IPS DF 6.9 (cell line): Measurements from ENCODE around the gene SRPK2.

Experiments
- DNase-seq: peaks from one replicate; pipeline ENCODE4 v3.0.0-alpha.2; 2013; ENCODE audit warnings: low read depth, low spot score
- H3K27ac ChIP-seq: one replicate; pipeline ENCODE4 v1.5.1; 2013; ENCODE audit warnings: low read length, control low read depth
- H3K27me3 ChIP-seq: 2 replicates; pipeline ENCODE4 v1.6.1; 2013; ENCODE audit warnings: mild to moderate bottlenecking, low read length; ENCODE audit not compliant: control insufficient read depth, insufficient read depth
- H3K36me3 ChIP-seq: 2 replicates; pipeline ENCODE4 v1.6.1; 2013; ENCODE audit warnings: low read length; ENCODE audit not compliant: control insufficient read depth, insufficient read depth
- H3K4me1 ChIP-seq: 2 replicates; pipeline ENCODE4 v1.6.1; 2013; ENCODE audit warnings: low read length; ENCODE audit not compliant: control insufficient read depth, insufficient read depth
- H3K4me3 ChIP-seq: 2 replicates; pipeline ENCODE4 v1.5.1; 2013; ENCODE audit warnings: mild to moderate bottlenecking, low read length
- H3K9me3 ChIP-seq: 2 replicates; pipeline ENCODE4 v1.6.1; 2013; ENCODE audit warnings: low read length, inconsistent platforms; ENCODE audit not compliant: control insufficient read depth, insufficient read depth
- WGBS: extraction: QIAGEN DNeasy Blood & Tissue Kit; methylation state at CpG from one replicate; pipeline ENCODE4 v1.1.7; 2013; ENCODE audit warnings: mixed read lengths, missing lambda C conversion rate; ENCODE audit not compliant: insufficient read length, insufficient coverage; 5-methylcytosine and 5-hydroxymethylcytosine counted together

The SRPK2 gene

DNA sequence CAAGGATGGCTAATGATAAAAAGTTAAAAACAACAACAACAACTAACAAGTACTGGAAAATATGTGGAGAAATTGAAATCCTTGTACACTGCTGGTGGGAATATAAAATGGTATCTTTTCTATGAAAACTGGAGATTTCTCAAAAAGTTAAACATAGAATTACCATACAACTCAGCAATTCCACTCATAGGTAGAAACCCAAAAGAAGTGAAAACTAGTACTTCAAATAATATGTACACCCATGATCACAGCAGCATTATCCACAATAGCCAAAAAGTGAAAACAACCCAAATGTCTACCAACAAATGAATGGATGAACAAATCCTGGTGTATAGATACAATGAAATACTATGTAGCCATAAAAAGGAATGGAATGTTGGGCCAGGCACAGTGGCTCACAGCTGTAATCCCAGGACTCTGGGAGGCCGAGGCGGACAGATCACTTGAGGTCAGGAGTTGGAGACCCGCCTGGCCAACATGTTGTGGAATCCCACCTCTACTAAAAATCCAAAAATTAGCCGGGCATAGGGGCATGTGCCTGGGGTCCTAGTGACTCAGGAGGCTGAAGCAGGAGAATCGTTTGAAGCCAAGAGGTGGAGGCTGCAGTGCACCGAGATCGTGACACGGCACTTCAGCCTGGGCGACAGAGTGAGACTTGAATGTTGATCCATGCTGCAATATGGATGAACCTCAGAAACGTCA, 66.8 kb downstream of the SRPK2 start:
- Histone ChIP-seq H3K4me3 (no peak overlapping the region), H3K4me1 (no peaks in the 10 kb centered on the region; the same call in 1 of the 2 replicates), H3K27me3 (no peaks in the 10 kb centered on the region), H3K27ac (no peak overlapping the region), H3K9me3 (no peaks in the 10 kb centered on the region), H3K36me3 (no peaks in the 10 kb centered on the region)
- DNase-seq, result no peak
- WGBS, result no CpG with 5 or more reads among the region's 10 CpGs

DNA sequence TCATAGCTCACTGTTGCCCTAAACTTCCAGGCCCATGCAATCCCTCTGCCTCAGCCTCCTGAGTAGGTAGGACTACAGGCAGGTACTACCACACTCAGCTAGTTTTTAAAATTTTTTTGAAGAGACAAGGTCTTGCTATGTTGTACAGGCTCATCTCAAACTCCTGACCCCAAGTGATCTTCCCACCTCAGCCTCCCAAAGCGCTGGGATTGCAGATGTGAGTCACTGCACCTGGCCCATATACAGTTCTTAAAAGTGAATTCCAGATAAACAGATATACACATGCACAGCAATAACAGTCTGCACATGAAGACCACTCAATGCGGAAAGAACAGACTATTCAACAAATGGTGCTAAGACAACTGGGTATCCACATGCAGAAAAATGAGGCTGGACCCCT, 67.8 kb downstream of the SRPK2 start:
- no peak for DNase-seq
- no peaks in the 10 kb centered on the region for H3K27me3 ChIP-seq
- no CpG with 5 or more reads among the region's 2 CpGs for WGBS
- no peaks in the 10 kb centered on the region for H3K36me3 ChIP-seq
- H3K4me3 ChIP-seq, result no peak overlapping the region
- H3K4me1 ChIP-seq, result no peaks in the 10 kb centered on the region; the same call in 1 of the 2 replicates
- H3K27ac ChIP-seq, result no peak overlapping the region
- no peaks in the 10 kb centered on the region for H3K9me3 ChIP-seq

DNA sequence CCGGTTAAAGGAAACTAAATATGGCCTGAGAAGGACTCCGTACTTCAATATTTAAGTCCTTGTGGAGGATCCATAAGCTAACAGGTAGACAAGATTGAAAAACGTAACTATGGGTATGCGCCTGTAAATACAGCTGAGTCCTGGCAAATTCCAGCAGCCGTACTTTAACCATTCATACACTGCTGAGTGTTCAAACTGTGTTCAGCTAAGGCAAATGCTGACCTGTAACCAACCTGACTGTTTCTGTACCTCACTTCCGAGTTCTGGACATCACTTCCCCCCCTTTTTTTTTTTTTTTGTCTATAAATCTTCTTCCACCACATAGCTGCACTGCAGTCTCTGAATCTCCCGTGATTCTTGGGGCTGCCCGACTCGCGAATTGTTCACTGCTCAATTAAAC, 69.1 kb downstream of the SRPK2 start:
- Histone ChIP-seq H3K9me3 (no peaks in the 10 kb centered on the region), H3K4me3 (no peak overlapping the region), H3K27me3 (no peaks in the 10 kb centered on the region), H3K36me3 (no peaks in the 10 kb centered on the region), H3K27ac (no peak overlapping the region), H3K4me1 (no peaks in the 10 kb centered on the region; the same call in 1 of the 2 replicates)
- DNase-seq, result no peak
- WGBS, result no CpG with 5 or more reads among the region's 10 CpGs

DNA sequence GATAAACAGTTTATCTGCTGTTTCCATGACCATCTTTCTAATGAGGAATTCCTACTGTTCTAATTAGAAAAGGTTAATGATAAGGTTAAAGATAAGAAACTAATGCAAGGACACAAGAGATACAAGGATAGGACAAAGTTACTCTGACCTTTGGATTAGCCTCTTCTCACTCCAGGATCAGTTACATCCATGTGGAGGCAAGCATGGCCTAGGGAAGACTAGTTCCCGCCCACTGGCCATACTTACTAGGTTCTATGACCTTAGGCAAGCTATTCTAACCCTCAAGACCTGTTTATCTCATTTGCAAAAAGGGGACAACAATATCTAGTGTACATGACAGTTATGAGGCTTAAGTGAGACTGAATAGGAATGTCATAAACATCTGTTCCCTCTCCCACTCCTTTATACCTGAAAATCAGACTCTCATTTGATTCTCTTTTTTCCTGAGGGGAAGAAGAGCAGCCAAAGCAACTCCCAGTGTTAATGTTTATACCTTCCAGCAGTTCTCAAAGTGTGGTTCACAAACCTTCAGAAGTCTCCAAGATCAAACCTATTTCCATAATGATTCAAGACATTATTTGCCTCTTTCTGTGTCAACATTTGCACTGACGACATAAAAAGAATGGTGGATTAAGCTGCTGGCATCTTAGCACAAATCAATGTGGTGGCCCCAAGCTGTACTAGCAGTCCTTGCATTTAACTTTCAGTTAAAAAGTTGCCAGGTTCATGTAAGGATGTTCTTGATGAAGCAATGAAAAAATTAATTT, 72.0 kb downstream of the SRPK2 start:
- H3K9me3 ChIP-seq, result no peaks in the 10 kb centered on the region
- no peak overlapping the region for H3K4me3 ChIP-seq
- H3K4me1 ChIP-seq, result no peaks in the 10 kb centered on the region; the same call in 1 of the 2 replicates
- WGBS, result no CpG with 5 or more reads among the region's 2 CpGs
- no peaks in the 10 kb centered on the region for H3K27me3 ChIP-seq
- no peaks in the 10 kb centered on the region for H3K36me3 ChIP-seq
- no peak for DNase-seq
- no peak overlapping the region for H3K27ac ChIP-seq

DNA sequence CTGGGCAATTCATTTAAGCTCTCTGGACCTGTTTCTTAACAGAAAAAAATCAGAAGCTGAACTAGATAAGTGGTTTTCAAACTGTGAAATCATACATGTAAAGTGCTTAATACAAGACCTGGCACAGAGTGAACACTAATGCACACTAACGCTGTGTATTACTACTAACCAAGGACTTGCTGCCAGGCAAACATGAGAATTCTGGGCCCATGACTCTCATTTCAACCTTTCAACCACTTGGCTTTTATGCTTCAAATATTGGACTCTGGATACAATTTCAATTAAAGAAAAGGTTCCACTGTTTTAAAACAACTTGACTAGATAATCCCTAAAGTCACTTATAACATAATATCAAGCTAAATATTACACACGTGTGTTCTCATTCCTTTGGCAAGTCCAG, 73.4 kb downstream of the SRPK2 start:
- no peak for DNase-seq
- no peaks in the 10 kb centered on the region for H3K9me3 ChIP-seq
- H3K4me3 ChIP-seq, result no peak overlapping the region
- WGBS, result no CpG with 5 or more reads among the region's 2 CpGs
- H3K27ac ChIP-seq, result no peak overlapping the region
- H3K27me3 ChIP-seq, result no peaks in the 10 kb centered on the region
- no peaks in the 10 kb centered on the region for H3K36me3 ChIP-seq
- no peaks in the 10 kb centered on the region; the same call in 1 of the 2 replicates for H3K4me1 ChIP-seq

DNA sequence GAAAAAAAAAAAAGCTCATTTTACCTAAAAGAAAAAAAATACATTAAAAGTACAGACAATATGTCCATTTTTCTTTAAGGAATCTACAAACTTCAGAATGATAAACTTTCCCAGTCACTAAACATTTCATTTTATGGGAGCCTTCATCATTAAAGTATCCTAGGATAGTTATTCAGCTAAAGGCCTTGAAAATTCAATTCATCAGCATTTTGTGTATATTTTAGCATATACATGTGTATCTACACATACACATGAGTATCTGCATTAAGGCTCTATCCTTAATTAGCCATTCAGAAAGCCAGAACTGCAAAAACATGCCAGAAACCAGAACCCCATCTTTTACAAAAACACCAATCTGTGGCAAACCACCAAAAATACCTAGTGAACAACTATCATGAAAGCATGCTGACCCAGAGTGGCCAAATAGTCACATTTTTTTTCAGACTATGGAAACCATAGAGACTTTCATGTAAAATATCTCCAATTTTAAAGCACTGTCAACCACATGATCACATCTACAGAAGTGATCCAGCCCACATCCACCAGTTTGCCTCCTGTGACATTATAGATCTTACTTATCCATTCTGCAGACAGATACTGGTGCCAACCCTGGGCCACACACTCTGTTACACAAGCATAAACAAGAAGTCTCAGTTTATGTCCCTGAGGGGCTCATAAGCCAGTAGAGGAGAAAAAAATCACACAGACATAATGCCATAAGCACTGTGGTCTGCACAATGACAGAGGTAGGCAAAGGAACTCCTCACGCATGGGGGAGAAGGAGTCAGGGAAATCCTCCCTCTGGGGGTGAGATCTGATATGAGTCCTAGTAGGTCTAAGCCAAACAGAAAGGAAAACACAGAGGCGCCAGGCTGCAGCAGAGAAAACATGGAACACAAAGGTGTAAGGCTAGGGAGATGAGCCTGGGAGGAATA, 79.2 kb downstream of the SRPK2 start:
- Histone ChIP-seq H3K4me3 (no peak overlapping the region), H3K27me3 (no peaks in the 10 kb centered on the region), H3K4me1 (peaks cover 2% of the 10 kb centered on the region; the same call in 1 of the 2 replicates), H3K27ac (no peak overlapping the region), H3K36me3 (no peaks in the 10 kb centered on the region), H3K9me3 (no peaks in the 10 kb centered on the region)
- WGBS, result no CpG with 5 or more reads among the region's 2 CpGs
- no peak for DNase-seq

DNA sequence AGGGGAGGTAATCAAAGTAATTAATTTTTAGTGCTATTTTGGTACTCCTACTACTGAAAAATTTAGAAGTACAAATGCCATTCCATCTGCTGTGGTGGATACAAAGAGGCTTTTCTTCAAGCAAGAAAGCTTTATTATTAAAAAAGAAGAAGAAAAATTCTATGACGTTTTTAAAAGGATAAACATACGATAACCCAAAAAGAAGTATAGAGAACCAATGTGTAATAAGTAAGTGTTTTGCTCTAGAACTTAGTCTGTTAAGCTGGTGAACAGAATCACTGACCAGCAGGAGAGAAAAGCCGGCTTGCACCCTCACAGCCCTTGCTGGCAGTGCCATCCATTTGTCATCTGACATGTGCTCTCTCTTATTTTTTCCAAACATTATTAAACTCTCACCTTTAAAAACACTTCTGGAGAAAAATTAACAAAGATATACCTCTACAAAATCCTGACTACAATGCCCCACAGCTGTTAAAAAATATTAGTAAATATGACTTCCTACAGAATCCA, 81.5 kb downstream of the SRPK2 start:
- H3K4me3 ChIP-seq, result no peak overlapping the region
- no CpG with 5 or more reads among the region's 3 CpGs for WGBS
- H3K27ac ChIP-seq, result no peak overlapping the region
- H3K9me3 ChIP-seq, result no peaks in the 10 kb centered on the region
- no peaks in the 10 kb centered on the region for H3K36me3 ChIP-seq
- H3K4me1 ChIP-seq, result peaks cover 2% of the 10 kb centered on the region; the same call in 1 of the 2 replicates
- no peak for DNase-seq
- H3K27me3 ChIP-seq, result no peaks in the 10 kb centered on the region

DNA sequence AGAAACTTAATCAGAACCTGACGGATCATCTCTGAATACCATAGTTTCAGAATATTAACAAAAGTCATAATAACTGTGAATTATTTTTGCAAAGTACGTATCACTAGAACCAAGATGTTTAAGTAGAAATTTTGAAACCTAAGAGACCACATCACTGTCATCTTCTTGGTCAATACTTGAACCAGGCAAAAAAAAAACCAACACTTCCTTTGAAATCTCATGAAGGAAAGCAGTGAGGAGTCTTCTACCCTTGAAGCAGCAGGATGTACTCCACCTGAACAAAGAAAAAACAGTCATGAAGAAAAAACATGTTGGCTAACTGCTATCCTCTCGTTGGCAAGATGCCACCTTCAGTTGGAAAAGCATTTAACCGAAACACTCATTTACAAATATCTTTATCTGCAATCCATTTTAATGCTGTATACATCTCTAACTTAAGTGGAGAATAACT, 82.4 kb downstream of the SRPK2 start:
- DNase-seq, result no peak
- H3K27ac ChIP-seq, result no peak overlapping the region
- no peak overlapping the region for H3K4me3 ChIP-seq
- H3K27me3 ChIP-seq, result no peaks in the 10 kb centered on the region
- peaks cover 2% of the 10 kb centered on the region; the same call in 1 of the 2 replicates for H3K4me1 ChIP-seq
- no peaks in the 10 kb centered on the region for H3K9me3 ChIP-seq
- no CpG with 5 or more reads among the region's 4 CpGs for WGBS
- no peaks in the 10 kb centered on the region for H3K36me3 ChIP-seq

DNA sequence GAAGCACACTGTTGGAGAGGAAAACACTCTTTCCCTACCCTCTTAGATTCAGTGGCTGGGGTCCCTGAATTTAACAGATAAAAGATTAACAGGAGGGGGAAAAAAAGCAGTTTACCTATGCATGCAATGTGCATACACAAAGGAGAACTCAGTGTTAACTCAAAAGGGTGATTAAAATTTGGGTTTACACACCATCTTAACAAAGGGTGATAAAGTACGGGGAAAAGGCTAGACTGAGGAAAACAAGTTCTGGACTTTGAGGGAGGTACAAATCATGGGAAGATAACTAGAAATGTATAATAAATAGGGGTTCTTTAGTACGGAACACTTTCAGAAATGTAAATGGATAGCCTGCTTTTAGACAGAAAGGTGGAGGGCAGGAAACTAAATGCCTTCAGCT, 83.1 kb downstream of the SRPK2 start:
- no peak for DNase-seq
- peaks cover 2% of the 10 kb centered on the region for H3K4me1 ChIP-seq
- H3K9me3 ChIP-seq, result no peaks in the 10 kb centered on the region
- no peaks in the 10 kb centered on the region for H3K36me3 ChIP-seq
- no peaks in the 10 kb centered on the region for H3K27me3 ChIP-seq
- no CpG with 5 or more reads among the region's 2 CpGs for WGBS
- no peak overlapping the region for H3K27ac ChIP-seq
- no peak overlapping the region for H3K4me3 ChIP-seq
